ACC112 (cell line): ENCODE measurements around the gene SKI.

Source experiments
- H2AFZ ChIP-seq: fragments of 200-600 bp; sonication (generic); one replicate; pipeline ENCODE4 v1.6.0; 2017; ENCODE audit warnings: antibody characterized with exemption, low read length; ENCODE audit not compliant: unreplicated experiment
- H3K27ac ChIP-seq: fragments of 200-600 bp; sonication (generic); 2 replicates; pipeline ENCODE4 v1.5.1; 2014; ENCODE audit warnings: low read depth, mild to moderate bottlenecking, antibody characterized with exemption, low read length, moderate library complexity
- H3K27me3 ChIP-seq: fragments of 200-600 bp; sonication (generic); 2 replicates; pipeline ENCODE4 v1.6.1; 2014; ENCODE audit warnings: mild to moderate bottlenecking, antibody characterized with exemption, low read length, moderate library complexity, mixed read lengths; ENCODE audit not compliant: insufficient read depth
- H3K36me3 ChIP-seq: fragments of 200-600 bp; sonication (generic); 2 replicates; pipeline ENCODE4 v1.6.1; 2016; ENCODE audit warnings: mild to moderate bottlenecking, antibody characterized with exemption, low read length, moderate library complexity, mixed read lengths; ENCODE audit not compliant: insufficient read depth
- H3K4me1 ChIP-seq: fragments of 200-600 bp; sonication (generic); one replicate; pipeline ENCODE4 v1.6.1; 2016; ENCODE audit warnings: low read length, mixed read lengths; ENCODE audit not compliant: insufficient read depth, unreplicated experiment, control insufficient read depth
- H3K4me3 ChIP-seq: fragments of 200-600 bp; sonication (generic); 2 replicates; pipeline ENCODE4 v1.5.1; 2014; ENCODE audit warnings: mild to moderate bottlenecking, low read depth, low read length
- H3K79me2 ChIP-seq: fragments of 200-600 bp; sonication (generic); one replicate; pipeline ENCODE4 v1.6.0; 2016; ENCODE audit warnings: low read length; ENCODE audit not compliant: control insufficient read depth, unreplicated experiment, insufficient read depth

SKI gene

GRCh38 chr1:2356401-2356800, 128.3 kb downstream of the SKI start:
- H3K36me3 ChIP-seq = no peaks in the 10 kb centered on the region
- no peak overlapping the region for H2AFZ ChIP-seq
- H3K27me3 ChIP-seq = no peaks in the 10 kb centered on the region
- H3K27ac ChIP-seq = no peak overlapping the region
- H3K4me3 ChIP-seq = no peak overlapping the region
- H3K79me2 ChIP-seq = no peaks in the 10 kb centered on the region
- no peaks in the 10 kb centered on the region for H3K4me1 ChIP-seq

GRCh38 chr1:2356911-2357845, 129.1 kb downstream of the SKI start:
- H3K4me3 ChIP-seq = no peak overlapping the region
- H3K79me2 ChIP-seq = no peaks in the 10 kb centered on the region
- no peak overlapping the region for H2AFZ ChIP-seq
- no peaks in the 10 kb centered on the region for H3K4me1 ChIP-seq
- H3K27ac ChIP-seq = no peak overlapping the region
- H3K36me3 ChIP-seq = no peaks in the 10 kb centered on the region
- H3K27me3 ChIP-seq = no peaks in the 10 kb centered on the region

DNA sequence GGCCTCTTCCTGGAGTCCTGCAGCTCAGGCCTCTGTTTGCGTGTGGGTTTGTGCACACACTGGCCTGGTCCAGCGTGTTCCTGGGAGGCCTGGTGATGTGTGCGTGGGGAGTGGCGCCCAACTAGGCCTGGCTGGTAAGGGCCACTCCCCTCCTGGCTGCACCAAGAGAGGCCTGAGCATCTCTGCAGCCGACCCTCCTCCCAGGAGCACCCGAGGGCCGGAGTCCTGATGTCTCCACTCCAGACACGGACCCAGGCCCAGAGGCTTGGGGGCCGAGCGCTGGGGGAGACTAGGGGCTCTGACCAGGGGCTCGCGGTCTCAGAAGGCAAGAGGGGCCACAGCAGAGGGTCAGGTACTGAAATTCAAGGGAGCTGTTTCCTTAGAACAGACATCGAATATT, 130.0 kb downstream of the SKI start:
- H3K79me2 ChIP-seq = no peaks in the 10 kb centered on the region
- no peaks in the 10 kb centered on the region for H3K27me3 ChIP-seq
- no peaks in the 10 kb centered on the region for H3K36me3 ChIP-seq
- H3K27ac ChIP-seq = no peak overlapping the region
- no peak overlapping the region for H2AFZ ChIP-seq
- H3K4me3 ChIP-seq = no peak overlapping the region
- no peaks in the 10 kb centered on the region for H3K4me1 ChIP-seq

DNA sequence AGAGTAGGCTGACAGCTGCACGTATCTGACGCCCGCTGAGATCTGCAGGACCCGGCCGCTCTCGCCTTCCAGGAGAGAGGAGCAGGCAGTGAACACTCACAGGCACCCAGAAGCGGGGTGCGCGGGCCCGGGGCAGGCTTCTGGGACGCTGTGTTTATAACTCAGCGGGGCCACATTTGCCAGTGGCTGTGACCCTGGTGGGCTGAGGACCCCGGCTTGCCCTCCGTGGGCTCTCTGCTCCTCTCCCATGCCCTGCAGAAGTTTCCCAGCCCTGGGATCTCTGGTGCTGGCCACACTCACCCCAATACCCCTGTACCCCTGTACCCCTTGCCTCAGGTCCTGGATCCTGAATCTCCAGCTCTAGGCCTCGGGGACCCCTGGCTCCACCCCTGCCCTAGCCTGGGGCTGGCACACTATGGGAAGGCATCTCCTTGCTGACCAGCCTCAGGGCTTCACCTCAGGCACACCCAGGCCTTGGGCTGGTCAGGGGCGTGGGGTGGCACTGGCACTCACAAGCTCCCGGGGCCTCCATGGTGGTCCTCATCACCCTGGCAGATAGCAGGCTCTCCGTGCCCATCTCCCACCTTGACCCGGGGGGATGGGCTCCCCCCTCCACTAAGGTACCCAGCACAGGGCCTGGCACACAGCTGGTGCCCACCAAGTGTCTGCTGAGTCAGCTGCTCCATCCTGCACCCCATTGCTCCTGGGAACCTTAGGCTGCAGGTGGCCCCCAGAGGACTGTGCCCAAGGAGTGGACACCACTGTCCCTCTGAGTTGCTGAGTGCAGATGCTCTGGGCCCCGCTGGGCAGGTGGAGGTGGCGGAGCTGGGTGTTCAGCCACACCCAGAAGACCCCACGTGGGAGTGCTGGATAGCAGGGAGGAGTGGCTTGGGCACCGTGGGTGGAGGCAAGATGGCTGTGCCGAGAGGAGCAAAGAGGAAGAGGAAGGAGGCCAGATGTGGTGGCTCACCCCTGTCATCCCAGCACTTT, 130.8 kb downstream of the SKI start:
- Histone ChIP-seq H2AFZ (no peak overlapping the region), H3K4me1 (no peaks in the 10 kb centered on the region), H3K36me3 (no peaks in the 10 kb centered on the region), H3K27me3 (no peaks in the 10 kb centered on the region), H3K4me3 (no peak overlapping the region), H3K27ac (no peak overlapping the region), H3K79me2 (no peaks in the 10 kb centered on the region)
